ENCODE results near the gene TMEM260.
A peak's percentile ranks its signal among the peaks of the same experiment; 100 is the strongest.
"Not testable (repeated sequence)": the region's sequence is repeated elsewhere in the genome, so short reads cannot be mapped to it uniquely, and the experiment has no call there.

Gene TMEM260

GRCh38 chr14:56603648-56604047 is 24.1 kb downstream of the TMEM260 start:
- DNase-seq, result no peak

- DNase-seq, result no peak
These were observed 29.1 kb downstream of the TMEM260 start for GRCh38 chr14:56608689-56609088.

GRCh38 chr14:56611663-56612062 is 32.1 kb downstream of the TMEM260 start:
- not testable (repeated sequence) for DNase-seq

GRCh38 chr14:56617084-56617483 is 37.5 kb downstream of the TMEM260 start:
- no peak for DNase-seq

- DNase-seq, result no peak
These were observed 51.1 kb downstream of the TMEM260 start for GRCh38 chr14:56630707-56631106.

- DNase-seq, result no peak
These were observed 52.6 kb downstream of the TMEM260 start for GRCh38 chr14:56632195-56632594.

GRCh38 chr14:56633544-56633943 is 53.9 kb downstream of the TMEM260 start:
- no peak for DNase-seq

GRCh38 chr14:56635041-56635440 is 55.4 kb downstream of the TMEM260 start:
- no peak for DNase-seq

GRCh38 chr14:56647493-56647892 is 67.9 kb downstream of the TMEM260 start:
- no peak for DNase-seq

GRCh38 chr14:56648508-56649301 is 69.1 kb downstream of the TMEM260 start:
- no peak for DNase-seq

GRCh38 chr14:56649382-56649781 is 69.8 kb downstream of the TMEM260 start:
- DNase-seq, result no peak

GRCh38 chr14:56650048-56650447 is 70.5 kb downstream of the TMEM260 start:
- DNase-seq, result no peak

- DNase-seq, result no peak
These were observed 71.4 kb downstream of the TMEM260 start for GRCh38 chr14:56650979-56651378.

GRCh38 chr14:56657604-56658003 is 78.0 kb downstream of the TMEM260 start:
- no peak for DNase-seq

GRCh38 chr14:56659378-56659777 is 79.8 kb downstream of the TMEM260 start:
- DNase-seq, result no peak

GRCh38 chr14:56659964-56660551 is 80.5 kb downstream of the TMEM260 start:
- DNase-seq, result no peak

GRCh38 chr14:56660677-56661389 is 81.2 kb downstream of the TMEM260 start:
- DNase-seq, result peak; percentile 61

GRCh38 chr14:56661478-56661877 is 81.9 kb downstream of the TMEM260 start:
- DNase-seq, result no peak

- no peak for DNase-seq
These were observed 85.3 kb downstream of the TMEM260 start for GRCh38 chr14:56664811-56665421.

- DNase-seq, result no peak
These were observed 86.7 kb downstream of the TMEM260 start for GRCh38 chr14:56666294-56666693.

- no peak for DNase-seq
These were observed 87.1 kb downstream of the TMEM260 start for GRCh38 chr14:56666716-56667115.

- DNase-seq, result not testable (repeated sequence)
These were observed 87.7 kb downstream of the TMEM260 start for GRCh38 chr14:56667290-56667689.

GRCh38 chr14:56676042-56676441 is 96.4 kb downstream of the TMEM260 start:
- peak; percentile 29 for DNase-seq

Data from islet precursor cell (in vitro differentiated cells).